Progenitor cell of endocrine pancreas (in vitro differentiated cells): ENCODE data around the gene TPO. TPM values are rescaled to one million over a fixed set of nuclear protein-coding genes. Genes with fewer than 3 reads are reported as not detected.

Source experiments
- DNase-seq: peaks from one replicate; pipeline ENCODE4 v3.0.0; 2021; ENCODE audit warnings: low spot score; ENCODE audit not compliant: unreplicated experiment
- H3K27ac Mint-ChIP-seq: 2 replicates; pipeline ENCODE4 v1.8.0; 2021; ENCODE audit warnings: mild to moderate bottlenecking, moderate library complexity, mixed read lengths
- H3K27me3 Mint-ChIP-seq: 2 replicates; pipeline ENCODE4 v1.8.0; 2021; ENCODE audit warnings: mixed read lengths
- H3K36me3 Mint-ChIP-seq: 2 replicates; pipeline ENCODE4 v1.8.0; 2022; ENCODE audit warnings: mixed read lengths; ENCODE audit not compliant: insufficient read depth
- H3K4me1 Mint-ChIP-seq: 2 replicates; pipeline ENCODE4 v1.8.0; 2021; ENCODE audit warnings: low read depth, mixed read lengths
- H3K4me3 Mint-ChIP-seq: 2 replicates; pipeline ENCODE4 v1.8.0; 2021; ENCODE audit warnings: low read depth, mild to moderate bottlenecking, moderate library complexity, mixed read lengths
- H3K9me3 Mint-ChIP-seq: 2 replicates; pipeline ENCODE4 v1.8.0; 2021; ENCODE audit warnings: low read depth, mixed read lengths
- CTCF ChIP-seq: fragments of 200-600 bp; sonication (generic); IDR thresholded peaks from one replicate; pipeline ENCODE4 v1.5.0; 2021; ENCODE audit warnings: antibody characterized with exemption, mild to moderate bottlenecking; ENCODE audit not compliant: unreplicated experiment
- total RNA-seq: library from RNA; stranded (reverse); gene quantifications from 2 replicates; pipeline ENCODE4 v1.2.1, GENCODE V29; 2021

TPO gene
- total RNA-seq, 1 donor from 2014 or later, result not detected

- Mint-ChIP-seq H3K4me3 (no peak overlapping the region), H3K9me3 (peaks cover 15% of the 10 kb centered on the region), H3K4me1 (no peaks in the 10 kb centered on the region), H3K36me3 (no peaks in the 10 kb centered on the region), H3K27me3 (peaks cover 23% of the 10 kb centered on the region), H3K27ac (no peak overlapping the region)
- no peak for DNase-seq
- no peak for TF ChIP-seq CTCF
Observed at GRCh38 chr2:1422716-1423285, 9.5 kb downstream of the TPO start.

- no peak for TF ChIP-seq CTCF
Observed at GRCh38 chr2:1427086-1427485, 13.8 kb downstream of the TPO start.

GRCh38 chr2:1429895-1430294, 16.6 kb downstream of the TPO start:
- Mint-ChIP-seq H3K9me3 (peaks cover 7% of the 10 kb centered on the region), H3K27me3 (peaks cover 7% of the 10 kb centered on the region), H3K36me3 (no peaks in the 10 kb centered on the region), H3K4me3 (no peak overlapping the region), H3K27ac (no peak overlapping the region), H3K4me1 (no peaks in the 10 kb centered on the region)
- DNase-seq, result no peak
- TF ChIP-seq CTCF, result no peak

More at GRCh38 chr2:1427086-1427485, 13.8 kb downstream of the TPO start:
- Mint-ChIP-seq H3K4me3 (no peak overlapping the region), H3K36me3 (no peaks in the 10 kb centered on the region), H3K27ac (no peak overlapping the region), H3K4me1 (no peaks in the 10 kb centered on the region), H3K27me3 (peaks cover 14% of the 10 kb centered on the region), H3K9me3 (peaks cover 15% of the 10 kb centered on the region)
- DNase-seq, result no peak

GRCh38 chr2:1430491-1430890, 17.2 kb downstream of the TPO start:
- no peak for DNase-seq
- TF ChIP-seq CTCF, result no peak
- Mint-ChIP-seq H3K27me3 (peaks cover 3% of the 10 kb centered on the region), H3K4me3 (no peak overlapping the region), H3K36me3 (no peaks in the 10 kb centered on the region), H3K9me3 (peaks cover 3% of the 10 kb centered on the region), H3K4me1 (no peaks in the 10 kb centered on the region), H3K27ac (no peak overlapping the region)

- no peak for DNase-seq
- TF ChIP-seq CTCF, result no peak
- Mint-ChIP-seq H3K36me3 (no peaks in the 10 kb centered on the region), H3K27me3 (no peaks in the 10 kb centered on the region), H3K4me3 (no peak overlapping the region), H3K9me3 (no peaks in the 10 kb centered on the region), H3K27ac (no peak overlapping the region), H3K4me1 (no peaks in the 10 kb centered on the region)
Observed at GRCh38 chr2:1431886-1432400, 18.7 kb downstream of the TPO start.
